Stimulated activated CD8-positive, alpha-beta memory T cell treated with anti-CD3 and anti-CD28 coated beads, Interleukin-15, amount 100 ng/mL, for 48 hours (primary cell): ENCODE measurements around the gene PAPPA.

Experiments
- DNase-seq, 2 donors: peaks; one replicate each; pipeline ENCODE4 v3.0.0-alpha.2; 2020; ENCODE audit warnings: low read depth in 2 of 2

Gene PAPPA

DNA sequence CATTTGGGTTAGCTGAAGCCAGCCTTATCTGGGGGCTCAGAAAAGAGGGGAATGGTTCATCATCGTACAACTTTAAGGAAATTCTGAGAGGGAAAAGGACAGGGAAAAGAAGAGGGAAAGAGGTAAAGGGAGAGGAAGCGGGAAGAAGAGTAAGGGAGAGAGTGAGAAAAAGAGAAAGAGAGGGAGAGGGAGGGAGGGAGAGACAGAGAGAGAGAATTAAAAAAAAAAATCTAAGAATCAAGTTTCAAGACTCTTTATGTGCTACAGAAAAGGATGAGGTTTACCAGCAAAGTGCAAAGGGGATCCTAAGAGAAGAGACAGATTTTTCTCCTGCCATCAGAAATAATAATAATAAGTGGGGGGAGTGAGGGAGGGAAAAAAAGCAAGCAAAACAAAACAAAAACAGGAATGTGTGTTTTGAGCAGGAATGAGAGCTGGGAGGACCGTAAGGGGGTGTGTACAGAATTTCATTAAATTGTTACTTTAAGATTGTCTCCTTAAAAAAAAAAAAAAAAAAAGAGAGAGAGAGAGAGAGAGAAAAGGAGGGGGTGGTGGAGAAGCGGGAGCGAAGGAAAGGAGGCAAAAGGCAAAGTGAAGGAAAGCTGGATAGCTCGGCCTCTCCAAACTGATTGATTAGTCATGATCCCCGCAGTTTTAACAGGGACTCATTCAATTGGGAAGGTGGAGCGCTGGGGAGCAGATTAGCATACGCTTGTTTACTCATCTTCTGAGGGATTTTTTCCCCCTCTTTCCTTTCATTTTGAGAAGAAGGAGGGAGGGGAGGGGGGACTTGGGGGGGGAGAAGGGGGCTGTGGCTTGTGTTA, 438 bp upstream of the PAPPA start:
- no peak for DNase-seq

GRCh38 chr9:116154334-116154975, 864 bp downstream of the PAPPA start:
- no peak for DNase-seq

GRCh38 chr9:116154976-116155697, 1.5 kb downstream of the PAPPA start:
- DNase-seq, result no peak

- no peak for DNase-seq
These were observed 2.1 kb downstream of the PAPPA start for GRCh38 chr9:116155698-116156039.

- no peak for DNase-seq
These were observed 3.2 kb downstream of the PAPPA start for GRCh38 chr9:116156621-116157314.

- no peak for DNase-seq
These were observed 4.0 kb downstream of the PAPPA start for GRCh38 chr9:116157436-116158138.

DNA sequence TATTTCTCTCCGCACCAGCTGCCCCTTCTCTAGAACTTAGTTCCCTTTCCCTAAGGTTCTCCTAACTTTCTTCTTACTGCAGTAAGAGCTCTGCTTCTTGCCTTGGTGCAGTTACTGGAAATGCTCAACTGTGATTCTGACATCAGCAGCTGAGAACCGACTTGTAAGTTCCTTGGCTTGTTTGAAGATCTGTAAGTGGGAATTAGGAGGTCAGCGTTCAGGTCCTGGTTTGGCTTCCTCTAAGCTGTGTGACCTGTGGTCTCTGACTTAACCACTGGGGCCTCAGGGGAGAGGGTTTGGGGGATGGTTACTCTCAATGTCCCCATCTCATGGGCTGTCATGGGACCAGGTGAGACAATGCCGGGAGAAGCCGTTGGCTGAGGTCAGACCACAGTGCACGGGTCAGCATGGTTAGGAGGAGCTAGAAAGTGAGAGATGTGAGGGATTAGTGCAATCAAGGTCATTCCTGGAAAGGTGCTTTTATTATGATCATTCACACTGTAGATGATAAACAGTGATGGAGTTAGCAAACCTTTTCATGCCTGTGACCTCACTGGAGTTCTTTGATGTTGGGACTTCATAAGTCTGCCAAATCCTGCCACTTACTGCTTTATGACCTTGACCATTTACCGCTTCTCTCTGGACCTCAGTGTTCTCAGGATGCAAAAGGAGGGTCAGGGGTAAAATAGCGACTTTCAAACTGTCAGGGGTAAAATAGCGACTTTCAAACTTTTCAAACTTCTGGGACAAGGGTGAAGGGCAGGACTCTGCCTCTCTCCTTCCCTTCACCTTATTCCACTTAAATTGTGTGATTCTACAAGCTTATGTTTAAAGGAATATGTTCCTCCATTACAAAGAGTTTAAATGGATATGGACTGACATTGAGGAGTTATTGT, 7.3 kb downstream of the PAPPA start:
- no peak for DNase-seq

DNA sequence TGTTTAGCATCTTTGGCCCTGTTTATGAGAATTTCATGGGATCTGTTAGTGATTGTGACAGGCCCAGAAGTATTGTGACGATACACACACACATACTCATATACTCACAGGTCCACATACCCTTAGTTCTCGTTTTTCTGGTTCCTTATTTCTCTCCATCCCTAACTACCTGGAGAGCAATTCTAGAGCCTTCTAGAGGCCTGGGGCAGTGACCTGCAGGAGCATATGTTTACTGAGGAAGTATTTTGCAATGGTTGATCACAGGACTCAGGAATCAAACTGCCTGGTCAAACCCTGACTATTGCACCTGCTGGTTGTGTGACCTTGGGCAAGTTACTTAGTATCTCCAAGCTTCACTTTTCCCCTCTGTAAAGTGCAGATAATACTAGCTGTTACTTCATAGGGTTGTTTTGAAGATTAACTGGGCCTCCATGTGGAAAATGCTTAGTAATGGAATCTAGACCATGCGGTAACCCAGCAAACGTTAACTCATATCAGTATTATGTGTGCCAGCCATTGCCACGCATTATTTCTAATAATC, 8.7 kb downstream of the PAPPA start:
- no peak for DNase-seq

DNA sequence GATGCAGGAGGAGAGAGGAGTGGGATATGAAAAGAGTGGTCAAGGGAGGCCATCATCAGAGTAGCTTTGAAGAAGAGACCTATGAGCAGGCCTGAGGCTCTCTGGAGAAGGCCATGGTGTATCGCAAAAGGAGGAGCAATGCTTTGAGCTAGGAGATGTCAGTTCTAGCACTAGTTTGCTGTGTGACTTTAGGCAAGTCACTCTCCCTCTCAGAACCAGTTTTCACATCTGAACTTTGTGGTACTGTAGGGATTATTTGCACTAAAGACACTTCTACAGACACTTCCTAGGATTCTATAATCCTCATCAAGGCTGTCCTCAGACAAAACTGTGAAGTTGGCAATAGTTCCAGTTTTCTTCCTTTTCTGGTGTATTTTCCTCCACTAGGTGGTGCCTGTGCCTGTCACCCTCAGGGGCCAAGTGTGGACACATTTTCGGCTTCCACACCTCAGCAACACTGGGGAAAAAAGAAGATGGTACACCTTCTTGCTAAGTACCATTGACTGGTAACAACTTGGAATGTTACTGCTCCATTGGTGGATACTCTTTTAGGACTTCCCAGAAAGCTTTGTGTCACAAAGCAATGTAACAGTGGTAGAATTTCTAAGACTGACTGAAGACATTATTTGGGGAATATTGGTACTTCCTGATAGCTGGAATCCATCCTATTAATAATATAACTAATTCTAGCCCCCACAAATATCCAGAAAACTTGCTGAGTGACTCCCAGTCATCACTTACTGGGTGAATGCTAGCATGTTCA, 9.9 kb downstream of the PAPPA start:
- no peak for DNase-seq

GRCh38 chr9:116165912-116166311, 12.3 kb downstream of the PAPPA start:
- no peak for DNase-seq

GRCh38 chr9:116166713-116167112, 13.1 kb downstream of the PAPPA start:
- DNase-seq, result no peak

DNA sequence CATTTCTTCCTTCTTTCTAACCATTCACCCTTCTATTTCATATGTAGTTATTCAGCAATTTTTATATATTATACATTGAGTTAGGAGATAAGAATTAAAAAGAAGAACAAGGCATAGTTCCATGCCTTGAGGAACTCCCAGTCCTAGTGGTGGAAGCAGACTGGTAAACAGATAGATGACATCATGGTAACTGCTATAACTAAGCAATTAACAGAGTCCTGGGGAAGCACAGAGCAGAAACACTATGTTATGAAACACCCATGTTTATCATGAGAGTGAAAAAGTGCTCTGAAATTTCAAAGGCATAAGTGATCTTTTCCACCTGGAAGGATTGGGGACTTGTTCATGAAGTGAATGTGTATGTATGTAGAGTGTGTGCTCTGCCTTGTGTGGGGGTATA, 14.6 kb downstream of the PAPPA start:
- no peak for DNase-seq

DNA sequence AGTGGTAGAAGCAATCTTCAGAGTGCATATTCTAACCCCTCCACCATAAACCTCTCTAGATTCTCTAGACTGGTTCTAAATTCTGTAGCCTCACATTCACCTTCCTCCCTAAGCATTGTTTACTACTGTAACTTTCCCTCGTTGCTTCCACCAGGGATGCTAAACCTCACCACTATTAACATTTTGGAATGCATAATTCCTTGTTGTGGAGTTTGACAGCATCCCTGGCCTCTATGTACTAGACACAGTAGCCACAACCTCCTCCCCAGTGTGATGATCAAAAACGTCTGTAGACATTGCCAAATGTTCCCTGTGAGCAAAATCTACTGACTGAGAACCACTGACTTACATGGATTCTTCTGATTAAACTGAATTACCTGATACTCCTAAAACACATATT, 18.6 kb downstream of the PAPPA start:
- DNase-seq, result no peak

- no peak for DNase-seq
These were observed 20.8 kb downstream of the PAPPA start for GRCh38 chr9:116174347-116174746.

GRCh38 chr9:116175614-116176013, 22.0 kb downstream of the PAPPA start:
- DNase-seq, result no peak

GRCh38 chr9:116178481-116179211, 25.1 kb downstream of the PAPPA start:
- no peak for DNase-seq

DNA sequence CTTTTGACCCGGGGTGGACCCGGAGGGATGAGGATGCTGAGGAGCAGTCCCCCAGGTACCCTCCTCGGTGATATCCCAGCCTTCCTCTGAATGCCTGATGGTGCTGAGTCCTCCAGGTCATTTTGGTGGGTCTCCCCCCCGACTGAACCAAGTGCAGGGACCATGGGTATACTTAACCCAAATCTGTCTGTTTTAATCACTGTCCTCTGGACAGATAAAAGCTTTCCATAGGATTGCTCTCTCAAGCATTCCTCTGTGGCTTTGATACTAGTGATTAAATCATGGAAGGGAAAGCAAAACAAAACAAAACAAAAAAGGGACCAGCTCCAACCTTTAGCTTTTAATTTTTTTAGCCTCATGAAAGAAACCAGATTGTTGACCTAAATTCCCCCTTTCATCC, 26.0 kb downstream of the PAPPA start:
- no peak for DNase-seq

DNA sequence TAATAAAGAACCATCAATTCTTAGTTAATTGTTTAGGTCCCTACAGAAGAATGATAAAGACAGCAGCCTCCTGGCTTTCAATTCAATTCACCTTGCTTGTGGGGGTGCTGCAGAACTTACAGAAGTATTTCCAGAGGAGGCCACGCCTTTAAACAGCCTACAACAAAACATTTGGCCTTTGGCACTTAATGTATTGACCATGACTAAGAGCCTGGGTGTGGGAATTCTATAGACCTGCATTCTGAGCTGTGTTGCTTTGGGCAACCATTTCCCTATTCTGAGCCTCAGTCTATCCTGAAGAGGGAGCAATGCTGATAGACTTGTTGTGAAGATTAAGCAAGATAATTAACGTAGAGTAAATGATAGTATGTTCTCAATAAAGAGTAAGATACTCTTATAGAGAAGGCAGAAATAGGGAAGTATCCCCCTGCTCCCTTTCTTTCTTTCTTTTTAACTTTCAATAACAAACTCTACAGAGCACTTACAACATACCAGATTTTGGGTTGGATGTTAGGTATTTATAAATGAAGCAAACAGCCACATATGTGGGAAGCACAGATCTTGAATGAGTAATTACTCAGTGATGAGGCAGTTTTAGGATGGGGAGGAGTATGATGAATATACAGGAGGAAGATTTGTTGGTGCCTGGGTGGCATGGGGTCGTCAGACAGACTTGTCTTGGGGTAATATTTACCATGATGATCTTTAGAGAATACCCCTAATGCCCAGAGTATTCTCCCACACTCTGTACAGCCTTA, 28.4 kb downstream of the PAPPA start:
- DNase-seq, result no peak
